T-helper 1 cell (primary cell): ENCODE data around the gene SYNGAP1.
"Not testable (repeated sequence)": the region's sequence is repeated elsewhere in the genome, so short reads cannot be mapped to it uniquely, and the experiment has no call there.

ENCODE experiments used
- DNase-seq, 5 donors: peaks; one replicate each; pipeline ENCODE4 v3.0.0-alpha.2; 2012 to 2020
- total RNA-seq, 4 donors: gene quantifications; one replicate each; lab custom pipeline; 2026; lab: John Stamatoyannopoulos, UW

The SYNGAP1 gene
- total RNA-seq = 37.8 to 49.3 (median 45.0) reads per million in 4 donors

DNA sequence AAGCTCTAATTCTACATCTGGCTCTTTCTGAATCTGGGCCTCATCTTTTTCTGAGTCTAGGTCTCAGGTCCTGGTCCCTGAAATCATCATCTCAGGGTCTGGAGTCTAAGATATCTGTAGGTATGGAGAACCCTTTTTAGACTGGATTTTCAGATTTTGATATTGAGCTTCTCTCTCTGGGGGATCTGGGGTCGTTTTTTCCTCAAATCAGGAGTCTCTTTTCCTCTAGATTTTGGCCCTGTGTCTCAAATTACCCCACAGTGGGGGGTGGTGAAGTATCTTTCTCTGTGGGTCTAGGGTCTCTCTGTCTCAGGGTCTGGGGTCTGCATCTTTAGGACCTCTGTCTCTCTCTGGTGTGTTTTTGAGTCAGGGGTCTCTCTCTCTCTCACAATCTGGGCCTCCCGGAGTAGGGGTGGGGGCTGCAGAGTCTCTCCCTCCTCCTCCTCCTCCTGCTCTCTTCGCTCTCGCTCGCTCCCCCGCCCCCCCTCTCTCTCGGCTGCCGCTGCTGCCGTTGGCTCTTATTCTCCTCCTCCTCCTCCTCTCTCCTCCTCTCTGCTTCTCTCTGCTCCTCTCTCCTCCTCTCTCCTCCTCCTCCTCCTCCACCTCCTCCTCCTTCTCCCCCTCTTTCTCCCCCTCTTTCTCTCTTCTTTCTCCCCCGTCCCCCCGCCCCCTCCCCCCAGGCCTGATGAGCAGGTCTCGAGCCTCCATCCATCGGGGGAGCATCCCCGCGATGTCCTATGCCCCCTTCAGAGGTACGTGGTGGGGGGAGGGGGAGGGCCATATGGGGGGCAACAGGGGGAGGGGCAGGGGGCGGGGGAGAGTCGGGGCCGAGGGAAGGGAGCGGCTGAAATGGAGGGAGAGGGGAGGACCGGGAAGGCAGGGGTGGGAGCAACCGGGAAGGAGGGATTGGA, at the start of gene SYNGAP1:
TSS of gene SYNGAP1 (plus strand) at position 486 of the 911 bp plus-strand sequence. CDS start at position 686, 200 bp downstream.
- DNase-seq = peak in 1 of 5 donors; percentile 54

DNA sequence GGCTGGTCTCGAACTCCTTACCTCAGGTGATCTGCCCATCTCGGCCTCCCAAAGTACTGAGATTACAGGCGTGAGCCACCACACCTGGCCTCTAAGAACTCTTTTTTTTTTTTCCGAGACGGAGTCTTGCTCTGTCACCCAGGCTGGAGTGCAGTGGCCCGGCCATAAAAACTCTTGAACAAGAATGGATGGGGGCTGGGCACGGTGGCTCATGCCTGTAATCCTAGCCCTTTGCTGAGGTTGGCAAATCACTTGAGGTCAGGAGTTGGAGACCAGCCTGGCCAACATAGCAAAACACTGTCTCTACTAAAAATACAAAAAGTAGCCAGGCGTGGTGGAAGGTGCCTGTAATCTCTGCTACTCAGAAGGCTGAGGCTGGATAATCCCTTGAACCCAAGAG, 48.0 kb upstream of the SYNGAP1 start:
- not testable (repeated sequence) for DNase-seq

- DNase-seq = no peak
Measured at GRCh38 chr6:33372526-33373123, 47.2 kb upstream of the SYNGAP1 start.

DNA sequence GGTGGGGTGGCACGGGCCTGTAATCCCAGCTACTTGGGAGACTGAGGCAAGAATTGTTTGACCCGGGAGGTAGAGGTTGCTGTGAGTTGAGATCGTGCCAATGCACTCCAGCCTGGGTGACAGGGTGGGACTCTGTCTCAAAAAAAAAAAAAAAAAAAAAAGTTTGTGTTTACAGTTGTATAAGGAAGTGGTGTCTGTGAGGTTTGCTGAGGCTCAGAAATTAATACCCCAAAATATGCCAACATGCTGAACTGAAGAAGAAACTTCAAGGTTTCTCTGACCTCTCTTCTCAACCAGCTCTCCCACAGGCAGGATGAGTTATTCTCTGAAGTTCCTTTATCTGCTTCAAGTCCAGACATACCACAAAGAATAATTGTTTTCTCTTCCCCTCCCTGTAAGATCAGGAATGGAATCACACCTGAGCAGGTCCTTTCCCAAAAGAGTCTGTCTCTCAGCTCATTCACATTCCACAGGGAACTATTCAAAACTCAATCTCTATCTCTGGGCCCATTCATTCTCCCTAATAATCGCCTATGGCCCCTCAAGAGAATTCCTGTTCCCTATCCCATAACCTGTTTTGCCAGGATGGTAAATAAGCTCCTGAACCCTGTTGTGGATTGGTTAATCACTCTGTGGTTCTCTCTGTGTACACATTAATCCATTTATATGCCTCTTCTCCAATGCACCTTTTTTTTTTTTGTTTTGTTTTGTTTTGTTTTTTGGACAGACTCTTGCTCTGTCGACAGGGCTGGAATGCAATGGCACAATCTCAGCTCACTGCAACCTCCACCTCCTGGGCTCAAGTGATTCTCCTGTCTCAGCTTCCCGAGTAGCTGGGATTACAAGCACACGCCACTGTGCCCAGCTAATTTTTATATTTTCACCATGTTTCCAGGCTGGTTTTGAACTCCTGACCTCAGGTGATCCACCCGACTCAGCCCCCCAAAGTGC, 45.6 kb upstream of the SYNGAP1 start:
- no peak for DNase-seq

DNA sequence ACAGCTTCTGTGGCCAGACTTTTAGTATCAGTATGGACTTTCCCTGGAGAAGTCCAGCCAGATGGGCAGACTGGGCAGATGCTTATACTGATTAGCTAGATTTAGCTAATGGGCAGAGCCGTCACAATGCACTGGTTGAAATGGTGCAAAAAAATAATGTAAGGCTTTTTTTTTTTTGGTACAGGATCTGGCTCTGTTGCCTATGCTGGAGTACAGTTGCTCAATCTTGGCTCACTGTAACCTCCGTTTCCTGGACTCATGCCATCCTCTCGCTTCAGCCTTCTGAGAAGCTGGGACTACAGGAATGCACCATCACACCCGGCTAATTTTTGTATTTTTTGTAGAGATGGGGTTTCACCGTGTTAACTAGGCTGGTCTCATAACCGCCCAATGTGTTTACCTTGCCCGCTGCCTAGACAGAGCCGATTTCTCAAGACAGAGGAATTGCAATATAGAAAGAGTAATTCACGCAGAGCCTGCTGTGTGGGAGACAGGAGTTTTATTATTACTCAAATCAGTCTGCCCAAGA, 44.7 kb upstream of the SYNGAP1 start:
- no peak for DNase-seq

DNA sequence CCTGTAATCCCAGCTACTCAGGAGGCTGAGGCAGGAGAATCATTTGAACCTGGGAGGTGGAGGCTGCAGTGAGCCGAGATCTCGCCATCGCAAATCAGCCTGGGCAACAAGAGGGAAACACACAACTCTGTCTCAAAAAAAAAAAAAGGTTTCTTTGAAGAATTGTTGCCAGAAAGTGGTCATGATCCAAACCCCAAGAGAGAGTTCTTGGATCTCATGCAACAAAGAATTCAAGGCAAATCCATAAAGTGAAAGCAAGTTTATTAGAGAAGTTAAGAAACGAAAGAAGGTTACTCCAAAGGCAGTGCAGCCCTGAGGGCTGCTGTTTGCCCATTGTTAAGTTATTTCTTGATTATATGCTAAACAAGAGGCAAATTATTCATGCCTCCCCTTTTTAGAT, 42.7 kb upstream of the SYNGAP1 start:
- no peak for DNase-seq

GRCh38 chr6:33379184-33379583, 40.7 kb upstream of the SYNGAP1 start:
- DNase-seq = not testable (repeated sequence)

DNA sequence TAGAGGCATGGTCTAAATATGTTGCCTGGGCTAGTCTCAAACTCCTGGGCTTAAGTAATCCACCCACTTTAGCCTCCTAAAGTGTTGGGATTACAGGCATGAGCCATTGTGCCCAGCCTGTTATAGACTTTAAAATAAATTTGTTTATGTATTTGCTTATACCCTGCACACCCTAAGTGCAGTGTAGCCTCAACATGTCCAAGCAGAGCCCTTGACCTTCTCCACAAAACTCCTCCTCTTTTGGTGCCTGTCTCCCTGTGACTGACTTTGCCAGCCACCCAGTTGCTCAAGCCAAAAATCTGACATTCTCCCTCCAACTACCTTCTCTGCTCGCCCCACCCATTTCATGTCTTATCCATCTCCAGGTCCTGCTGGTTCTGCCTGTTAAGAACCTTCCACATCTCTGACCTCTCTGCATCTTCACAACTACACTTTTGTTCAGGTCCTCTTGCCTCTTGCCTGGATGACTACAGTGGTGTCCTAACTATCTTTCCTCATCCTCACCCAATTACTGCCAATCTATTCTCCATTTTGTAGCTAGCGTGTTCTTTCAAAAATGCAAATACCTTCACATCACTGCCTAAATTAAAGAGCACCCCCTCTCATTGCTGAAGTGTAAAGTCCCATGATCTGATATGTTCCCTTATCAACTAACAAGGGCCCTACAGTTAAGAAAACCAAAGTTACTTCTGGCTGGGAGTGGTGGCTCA, 39.4 kb upstream of the SYNGAP1 start:
- no peak for DNase-seq

DNA sequence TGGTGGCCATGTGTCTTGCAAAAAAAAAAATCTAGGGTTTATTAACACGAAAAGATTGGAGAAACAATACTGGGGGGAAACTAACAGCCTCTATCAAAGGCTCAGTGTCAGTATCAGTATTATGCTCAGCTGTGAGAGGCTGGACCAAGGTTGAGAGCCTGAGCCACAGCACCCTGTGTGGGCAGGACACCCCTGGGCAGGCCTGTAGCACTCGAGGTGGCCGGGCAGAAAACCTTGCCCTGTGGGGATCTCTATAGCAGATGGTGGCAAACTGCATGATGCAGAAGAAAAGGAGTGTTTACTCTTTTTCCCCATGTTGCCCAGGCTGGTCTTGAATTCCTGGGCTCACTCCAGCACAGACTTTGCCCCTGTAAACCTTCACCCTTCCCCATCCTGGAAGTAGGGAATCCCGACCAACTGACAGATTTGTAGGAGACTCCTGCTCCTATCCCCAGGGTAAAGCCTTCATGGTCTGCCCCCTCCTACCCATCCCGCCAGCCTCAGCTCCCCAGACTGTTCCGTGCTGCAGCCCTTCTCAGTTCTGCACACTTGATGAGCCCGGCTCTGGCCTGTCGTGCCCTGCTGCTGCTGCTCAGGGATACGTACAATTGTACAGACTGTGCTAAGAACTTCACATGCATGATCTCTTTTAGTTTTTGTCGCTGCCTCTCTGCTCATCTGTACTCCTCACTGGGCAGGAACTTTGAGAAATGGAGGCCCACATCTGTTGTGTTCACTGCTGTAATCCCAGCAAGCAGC, 36.3 kb upstream of the SYNGAP1 start:
- DNase-seq = no peak

DNA sequence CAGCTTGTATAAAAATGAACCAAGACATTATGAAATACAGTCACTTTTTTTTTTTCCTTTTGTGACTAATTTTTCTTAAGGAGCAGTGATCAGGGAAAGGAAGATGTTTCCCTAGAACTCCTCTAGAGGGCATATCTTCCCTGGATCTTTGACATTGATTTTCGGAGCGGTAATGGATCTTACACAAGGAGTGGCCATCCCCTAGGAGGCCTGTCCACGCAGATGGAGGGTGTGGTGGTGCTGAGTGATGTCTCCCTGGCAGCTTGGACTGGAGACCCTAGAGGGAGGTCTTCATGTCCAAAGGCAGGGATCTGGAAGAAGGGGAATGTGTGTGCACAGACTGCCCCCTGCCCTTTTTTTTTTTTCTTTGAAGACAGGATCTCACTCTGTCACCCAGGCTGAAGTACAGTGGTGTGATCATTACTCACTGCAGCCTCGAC, 35.3 kb upstream of the SYNGAP1 start:
- no peak for DNase-seq

GRCh38 chr6:33390173-33390572, 29.7 kb upstream of the SYNGAP1 start:
- no peak for DNase-seq

- no peak for DNase-seq
Measured at GRCh38 chr6:33390767-33391277, 29.0 kb upstream of the SYNGAP1 start.

DNA sequence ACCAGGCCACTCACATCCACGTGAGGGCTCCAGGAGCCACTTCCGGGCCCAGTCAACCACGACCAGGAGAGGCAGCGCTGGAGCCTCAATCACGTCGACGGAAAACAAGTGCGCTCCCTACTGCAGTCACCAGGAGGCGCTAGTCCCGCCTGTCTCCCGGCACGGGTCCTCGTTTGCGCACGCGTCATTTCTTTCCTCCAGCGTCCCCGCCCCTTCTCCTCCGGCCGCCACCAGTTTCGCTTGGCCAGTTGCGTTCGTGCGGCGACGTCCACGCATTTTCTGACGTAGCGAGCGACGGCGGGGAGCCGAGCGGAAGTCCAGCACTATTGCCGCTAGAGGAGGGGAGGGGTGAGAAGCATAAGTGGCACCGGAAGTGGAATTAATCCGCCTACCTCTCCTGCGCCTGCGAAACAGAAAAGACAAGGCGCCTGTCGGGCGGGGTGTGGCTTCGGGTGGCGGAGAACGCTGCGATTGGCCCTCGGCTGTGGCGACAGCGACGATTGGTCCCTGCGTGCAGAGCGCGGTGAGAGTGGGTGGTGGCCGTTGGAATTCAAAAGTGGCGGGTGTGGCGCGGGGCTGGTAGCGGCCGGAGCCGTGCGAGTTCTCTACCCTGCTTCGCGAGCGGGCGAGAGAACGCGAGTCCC, 28.5 kb upstream of the SYNGAP1 start, which contains the start of gene KIFC1:
TSS of gene KIFC1 (plus strand) at position 546 of the 644 bp plus-strand sequence. CDS start 163 bp downstream, outside the sequence.
- DNase-seq = peak; percentile 98 to 100 (median 99)

GRCh38 chr6:33391922-33392594, 27.8 kb upstream of the SYNGAP1 start:
- peak in 2 of 5 donors; percentile 25 to 48 for DNase-seq

DNA sequence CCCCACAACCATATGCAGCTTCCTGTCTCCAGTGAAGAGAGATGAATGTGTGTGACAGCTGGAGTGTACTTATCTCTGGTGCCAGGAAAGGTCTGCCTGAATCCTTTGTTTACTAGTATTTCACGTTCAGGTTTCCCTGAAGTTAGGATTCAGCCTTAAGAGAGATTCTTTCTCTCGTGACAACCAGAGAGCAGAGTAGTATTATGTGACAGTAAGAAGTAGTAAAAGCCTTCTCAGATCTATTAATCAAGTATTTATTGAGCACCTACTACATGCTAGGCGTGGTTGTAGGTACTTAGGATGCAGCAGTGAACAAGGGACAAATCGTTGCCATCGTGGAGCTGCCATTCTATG, 27.3 kb upstream of the SYNGAP1 start:
- DNase-seq = peak in 1 of 5 donors; percentile 47

DNA sequence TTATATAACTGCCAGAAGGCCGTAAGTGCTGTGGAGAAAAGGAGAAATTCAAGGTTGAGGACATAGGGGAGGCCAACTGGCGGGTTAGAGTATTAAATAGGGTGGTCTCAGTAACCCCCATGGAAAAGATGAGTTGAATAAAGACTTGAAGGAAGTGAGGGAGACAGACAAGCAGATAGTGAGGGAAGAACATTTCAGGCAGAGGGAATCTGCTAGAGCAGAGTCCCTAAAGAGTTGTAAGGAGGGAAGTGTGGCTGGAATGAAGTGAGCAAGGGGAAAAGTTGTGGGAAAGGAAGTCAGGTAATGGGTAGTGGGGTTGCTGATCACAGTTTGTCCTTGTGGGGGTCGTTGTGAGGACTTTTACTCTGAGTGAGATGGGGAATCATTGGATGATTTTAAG, 26.9 kb upstream of the SYNGAP1 start:
- DNase-seq = no peak

DNA sequence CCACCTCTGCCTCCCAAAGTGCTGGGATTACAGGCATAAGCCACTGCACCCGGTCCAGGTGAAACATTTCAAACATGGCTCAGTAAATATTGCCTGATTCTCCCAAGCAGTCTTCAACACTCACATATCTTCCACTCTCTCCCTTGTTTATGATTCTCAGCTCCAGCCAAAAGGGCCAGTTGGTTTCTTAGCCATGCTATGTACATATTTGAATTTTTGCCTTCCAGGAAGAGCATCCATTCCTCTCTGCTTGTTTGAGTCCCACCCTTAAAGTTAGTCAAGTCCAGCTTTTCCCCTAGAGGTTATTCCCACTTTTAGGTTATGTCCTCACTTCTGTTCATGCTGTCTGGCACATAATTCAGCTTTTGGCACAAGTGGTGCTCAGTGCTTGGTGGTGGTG, 22.3 kb upstream of the SYNGAP1 start:
- no peak for DNase-seq

DNA sequence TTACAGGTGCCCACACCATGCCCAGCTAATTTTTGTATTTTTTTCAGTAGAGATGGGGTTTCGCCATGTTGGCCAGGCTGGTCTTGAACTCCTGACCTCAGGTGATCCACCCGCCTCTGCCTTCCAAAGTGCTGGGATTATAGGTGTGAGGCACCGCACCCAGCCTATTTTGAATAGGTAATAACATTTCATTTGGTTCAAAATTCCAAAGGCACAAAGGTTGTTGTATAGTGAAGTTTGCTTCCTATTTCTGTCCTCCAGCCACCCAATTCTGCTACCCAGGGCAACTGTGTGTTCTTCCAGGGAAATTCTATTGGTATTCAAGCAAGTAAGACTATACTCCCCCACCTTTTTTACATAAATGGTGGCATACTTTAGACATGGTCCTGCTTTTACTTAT, 21.3 kb upstream of the SYNGAP1 start:
- not testable (repeated sequence) for DNase-seq

GRCh38 chr6:33399881-33400280, 20.0 kb upstream of the SYNGAP1 start:
- not testable (repeated sequence) for DNase-seq

GRCh38 chr6:33404884-33405283, 15.0 kb upstream of the SYNGAP1 start:
- DNase-seq = no peak
